PC-3 (cell line): Measurements from ENCODE around the gene GRIN1.
"Not testable (repeated sequence)": the region's sequence is repeated elsewhere in the genome, so short reads cannot be mapped to it uniquely, and the experiment has no call there.

Source experiments
- EZH2 ChIP-seq: fragments of 300-600 bp; sonication (generic); IDR thresholded peaks from one replicate; pipeline ENCODE4 v1.6.1; 2017; ENCODE audit warnings: antibody characterized with exemption, mild to moderate bottlenecking, low read length; ENCODE audit not compliant: unreplicated experiment
- TF ChIP-seq, protein P1 (sequence below): fragments of 300-600 bp; sonication (generic); conservative IDR thresholded peaks from 2 replicates; pipeline ENCODE4 v1.5.1; 2017; ENCODE audit warnings: antibody characterized with exemption, low read depth, mild to moderate bottlenecking, low read length

- TF ChIP-seq, protein P1, sequence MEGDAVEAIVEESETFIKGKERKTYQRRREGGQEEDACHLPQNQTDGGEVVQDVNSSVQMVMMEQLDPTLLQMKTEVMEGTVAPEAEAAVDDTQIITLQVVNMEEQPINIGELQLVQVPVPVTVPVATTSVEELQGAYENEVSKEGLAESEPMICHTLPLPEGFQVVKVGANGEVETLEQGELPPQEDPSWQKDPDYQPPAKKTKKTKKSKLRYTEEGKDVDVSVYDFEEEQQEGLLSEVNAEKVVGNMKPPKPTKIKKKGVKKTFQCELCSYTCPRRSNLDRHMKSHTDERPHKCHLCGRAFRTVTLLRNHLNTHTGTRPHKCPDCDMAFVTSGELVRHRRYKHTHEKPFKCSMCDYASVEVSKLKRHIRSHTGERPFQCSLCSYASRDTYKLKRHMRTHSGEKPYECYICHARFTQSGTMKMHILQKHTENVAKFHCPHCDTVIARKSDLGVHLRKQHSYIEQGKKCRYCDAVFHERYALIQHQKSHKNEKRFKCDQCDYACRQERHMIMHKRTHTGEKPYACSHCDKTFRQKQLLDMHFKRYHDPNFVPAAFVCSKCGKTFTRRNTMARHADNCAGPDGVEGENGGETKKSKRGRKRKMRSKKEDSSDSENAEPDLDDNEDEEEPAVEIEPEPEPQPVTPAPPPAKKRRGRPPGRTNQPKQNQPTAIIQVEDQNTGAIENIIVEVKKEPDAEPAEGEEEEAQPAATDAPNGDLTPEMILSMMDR: not testable (repeated sequence)
- TF ChIP-seq EZH2: not testable (repeated sequence)
Measured at GRCh38 chr9:137118092-137118603, 20.8 kb upstream of the GRIN1 start.
